GM06990 (cell line): ENCODE data around the gene ZNF563.

Experiments
- DNase-seq: peaks from one replicate; pipeline ENCODE4 v3.0.0-alpha.2; 2011; ENCODE audit not compliant: insufficient read length; ENCODE audit errors: extremely low read depth
- H3K27me3 ChIP-seq: replicated peaks from 2 replicates; pipeline ENCODE4 v1.6.0; 2011; ENCODE audit warnings: low read length; ENCODE audit not compliant: control insufficient read depth, insufficient read depth
- H3K36me3 ChIP-seq: 2 replicates; pipeline ENCODE4 v1.5.1; 2011; ENCODE audit warnings: low read length; ENCODE audit not compliant: control insufficient read depth, insufficient read depth
- H3K4me3 ChIP-seq: replicated peaks from 2 replicates; pipeline ENCODE4 v1.5.1; 2011; ENCODE audit warnings: low read depth, mild to moderate bottlenecking, control low read depth, low read length
- TF ChIP-seq, protein P1 (sequence below): IDR thresholded peaks from 2 replicates; pipeline ENCODE4 v1.5.1; 2011; ENCODE audit warnings: low read length, control low read depth, mild to moderate bottlenecking, inconsistent platforms; ENCODE audit not compliant: insufficient read depth, poor library complexity, severe bottlenecking

Gene ZNF563

DNA sequence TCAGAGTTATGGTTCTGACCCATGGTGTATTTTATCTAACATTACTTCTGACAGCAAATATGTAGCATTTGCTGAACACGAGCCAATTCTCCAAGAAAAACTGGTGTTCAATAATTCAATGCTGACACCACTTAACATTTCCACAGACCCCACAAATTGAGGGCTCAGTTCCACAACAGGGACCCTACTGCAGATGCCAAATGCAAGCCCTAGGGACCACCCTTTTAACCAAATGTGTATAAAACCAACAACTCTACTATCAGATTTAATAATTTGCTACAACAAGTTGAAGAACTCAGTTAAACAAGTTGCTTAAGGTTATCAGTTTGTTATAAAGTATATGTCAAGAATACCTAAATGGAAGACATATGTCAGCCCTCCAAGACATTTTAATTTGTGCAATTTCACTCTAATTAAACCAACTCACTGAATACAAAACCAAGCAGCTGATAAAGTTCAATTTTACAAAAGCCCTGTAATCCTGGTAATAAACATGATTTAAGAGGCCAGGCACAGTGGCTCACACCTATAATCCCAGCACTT is 45.4 kb downstream of the ZNF563 start:
- Histone ChIP-seq H3K27me3 (no peaks in the 10 kb centered on the region), H3K36me3 (no peaks in the 10 kb centered on the region; the same call in 1 of the 2 replicates), H3K4me3 (no peak overlapping the region)
- DNase-seq, result no peak
- TF ChIP-seq, protein P1, sequence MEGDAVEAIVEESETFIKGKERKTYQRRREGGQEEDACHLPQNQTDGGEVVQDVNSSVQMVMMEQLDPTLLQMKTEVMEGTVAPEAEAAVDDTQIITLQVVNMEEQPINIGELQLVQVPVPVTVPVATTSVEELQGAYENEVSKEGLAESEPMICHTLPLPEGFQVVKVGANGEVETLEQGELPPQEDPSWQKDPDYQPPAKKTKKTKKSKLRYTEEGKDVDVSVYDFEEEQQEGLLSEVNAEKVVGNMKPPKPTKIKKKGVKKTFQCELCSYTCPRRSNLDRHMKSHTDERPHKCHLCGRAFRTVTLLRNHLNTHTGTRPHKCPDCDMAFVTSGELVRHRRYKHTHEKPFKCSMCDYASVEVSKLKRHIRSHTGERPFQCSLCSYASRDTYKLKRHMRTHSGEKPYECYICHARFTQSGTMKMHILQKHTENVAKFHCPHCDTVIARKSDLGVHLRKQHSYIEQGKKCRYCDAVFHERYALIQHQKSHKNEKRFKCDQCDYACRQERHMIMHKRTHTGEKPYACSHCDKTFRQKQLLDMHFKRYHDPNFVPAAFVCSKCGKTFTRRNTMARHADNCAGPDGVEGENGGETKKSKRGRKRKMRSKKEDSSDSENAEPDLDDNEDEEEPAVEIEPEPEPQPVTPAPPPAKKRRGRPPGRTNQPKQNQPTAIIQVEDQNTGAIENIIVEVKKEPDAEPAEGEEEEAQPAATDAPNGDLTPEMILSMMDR, result no peak

DNA sequence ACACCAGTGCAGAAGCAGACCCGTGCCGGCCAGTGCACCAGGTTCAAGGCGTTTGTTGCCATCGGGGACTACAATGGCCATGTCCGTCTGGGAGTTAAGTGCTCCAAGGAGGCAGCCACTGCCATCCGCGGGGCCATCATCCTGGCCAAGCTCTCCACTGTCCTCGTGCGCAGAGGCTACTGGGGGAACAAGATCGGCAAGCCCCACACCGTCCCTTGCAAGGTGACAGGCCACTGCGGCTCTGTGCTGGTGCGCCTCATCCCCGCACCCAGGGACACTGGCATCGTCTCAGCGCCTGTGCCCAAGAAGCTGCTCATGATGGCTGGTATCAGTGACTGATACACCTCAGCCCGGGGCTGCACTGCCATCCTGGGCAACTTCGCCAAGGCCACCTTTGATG is 48.8 kb downstream of the ZNF563 start:
- Histone ChIP-seq H3K27me3 (no peaks in the 10 kb centered on the region), H3K4me3 (no peak overlapping the region), H3K36me3 (no peaks in the 10 kb centered on the region)
- no peak for DNase-seq
- TF ChIP-seq, protein P1, result no peak

DNA sequence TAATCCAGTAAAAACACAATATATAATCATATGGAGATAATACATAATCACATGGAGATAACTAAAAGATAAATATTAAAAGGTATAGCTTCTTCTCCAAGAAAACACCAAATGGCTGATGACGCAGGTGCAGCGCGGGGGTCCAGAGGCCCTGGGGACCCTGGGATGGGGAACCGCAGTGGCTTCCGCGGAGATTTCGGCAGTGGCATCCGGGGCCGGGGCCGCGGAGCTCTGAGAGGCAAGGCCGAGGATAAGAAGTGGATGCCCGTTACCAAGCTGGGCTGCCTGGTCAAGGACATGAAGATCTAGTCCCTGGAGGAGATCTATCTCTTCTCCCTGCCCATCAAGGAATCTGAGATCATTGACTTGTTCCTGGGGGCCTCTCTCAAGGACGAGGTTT is 49.2 kb downstream of the ZNF563 start:
- Histone ChIP-seq H3K27me3 (no peaks in the 10 kb centered on the region), H3K4me3 (no peak overlapping the region), H3K36me3 (no peaks in the 10 kb centered on the region)
- TF ChIP-seq, protein P1, result no peak
- no peak for DNase-seq

DNA sequence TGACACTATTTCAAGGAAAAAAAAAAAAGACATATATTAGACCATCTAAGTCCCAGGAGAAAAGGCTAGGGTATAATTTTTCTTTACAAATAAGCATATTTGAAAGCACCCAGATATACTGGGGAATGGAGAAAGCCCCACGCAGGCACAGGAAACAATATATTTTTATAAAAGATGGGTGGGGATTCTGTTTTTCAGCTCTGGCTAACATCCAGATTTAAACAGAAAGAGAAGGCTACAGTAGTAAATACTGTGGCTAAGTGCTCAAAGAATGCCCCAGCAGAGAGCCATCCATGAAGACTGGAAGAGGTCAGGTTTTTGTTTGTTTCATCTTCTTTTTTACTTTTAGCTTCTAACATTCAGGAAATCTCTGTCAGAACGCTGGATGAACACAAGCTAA is 54.7 kb downstream of the ZNF563 start:
- Histone ChIP-seq H3K36me3 (peaks cover 2% of the 10 kb centered on the region), H3K4me3 (no peak overlapping the region), H3K27me3 (no peaks in the 10 kb centered on the region)
- TF ChIP-seq, protein P1, result no peak
- DNase-seq, result no peak

DNA sequence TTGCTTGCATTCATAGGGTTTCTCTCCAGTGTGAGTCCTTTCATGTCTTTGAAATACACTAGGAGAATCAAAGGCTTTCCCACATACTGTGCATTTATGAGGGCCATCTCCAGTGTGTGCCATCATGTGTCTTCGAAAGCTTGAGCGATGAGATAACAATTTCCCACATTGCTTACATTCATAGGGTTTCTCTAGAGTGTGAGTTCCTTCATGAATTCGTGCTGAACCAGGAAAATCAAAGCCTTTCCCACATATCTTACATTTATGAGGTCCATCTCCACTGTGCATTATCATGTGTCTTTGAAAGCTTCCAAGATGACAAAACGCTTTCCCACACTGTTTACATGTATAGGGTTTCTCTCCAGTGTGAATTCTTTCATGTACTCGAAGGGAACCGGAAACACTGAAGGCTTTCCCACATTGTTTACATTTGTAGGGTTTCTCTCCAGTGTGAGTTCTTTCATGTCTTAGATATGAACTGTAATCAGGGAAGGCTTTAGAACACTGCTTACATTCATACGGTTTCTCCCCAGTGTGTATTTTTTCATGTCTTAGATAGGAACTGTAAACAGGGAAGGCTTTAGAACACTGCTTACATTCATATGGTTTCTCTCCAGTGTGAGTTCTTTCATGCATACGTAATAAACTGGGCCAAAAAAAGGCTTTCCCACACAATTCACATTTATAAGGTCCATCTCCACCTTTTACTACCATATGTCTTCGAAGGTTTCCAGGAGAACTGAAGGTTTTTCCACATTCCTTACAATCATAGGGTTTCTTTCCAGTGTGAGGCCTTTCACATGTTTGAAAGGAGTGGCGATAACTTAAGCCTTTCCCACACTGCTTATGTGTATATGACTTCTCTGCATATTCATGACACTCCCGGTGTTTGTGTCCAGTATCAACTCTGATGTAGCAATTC is 60.2 kb downstream of the ZNF563 start:
- DNase-seq, result no peak
- TF ChIP-seq, protein P1, result no peak
- Histone ChIP-seq H3K4me3 (no peak overlapping the region), H3K27me3 (no peaks in the 10 kb centered on the region), H3K36me3 (peaks cover 5% of the 10 kb centered on the region)
